OCI-LY1 (cell line): ENCODE results near the gene CPAMD8.

ENCODE experiments used
- H2AFZ ChIP-seq: fragments of 200-600 bp; sonication (generic), shearing (Covaris generic); 2 replicates; pipeline ENCODE4 v1.6.0; 2014; ENCODE audit warnings: antibody characterized with exemption, mild to moderate bottlenecking, low read length
- H3F3A ChIP-seq: fragments of 200-600 bp; sonication (generic), shearing (Covaris generic); 2 replicates; pipeline ENCODE4 v1.6.0; 2014; ENCODE audit warnings: mild to moderate bottlenecking, antibody characterized with exemption, low read length, moderate library complexity; ENCODE audit not compliant: insufficient read depth
- H3K27ac ChIP-seq: fragments of 200-600 bp; sonication (generic); 2 replicates; pipeline ENCODE4 v1.5.1; 2014; ENCODE audit warnings: low read length, mixed run types, mild to moderate bottlenecking, low read depth; ENCODE audit not compliant: poor library complexity, severe bottlenecking
- H3K27me3 ChIP-seq: fragments of 200-600 bp; sonication (generic); 2 replicates; pipeline ENCODE4 v1.6.0; 2014; ENCODE audit warnings: antibody characterized with exemption, mild to moderate bottlenecking, low read length, moderate library complexity; ENCODE audit not compliant: insufficient read depth
- H3K36me3 ChIP-seq: fragments of 200-600 bp; sonication (generic); 2 replicates; pipeline ENCODE4 v1.6.1; 2014; ENCODE audit warnings: mild to moderate bottlenecking, antibody characterized with exemption, low read length, moderate library complexity, mixed read lengths; ENCODE audit not compliant: insufficient read depth
- H3K4me1 ChIP-seq: fragments of 200-600 bp; sonication (generic); 2 replicates; pipeline ENCODE4 v1.5.1; 2014; ENCODE audit warnings: mild to moderate bottlenecking, low read length, moderate library complexity; ENCODE audit not compliant: insufficient read depth, severe bottlenecking
- H3K4me2 ChIP-seq: fragments of 200-600 bp; sonication (generic), shearing (Covaris generic); 2 replicates; pipeline ENCODE4 v1.6.1; 2014; ENCODE audit warnings: low read length
- H3K4me3 ChIP-seq: fragments of 200-600 bp; sonication (generic); 2 replicates; pipeline ENCODE4 v1.5.1; 2014; ENCODE audit warnings: low read length, low read depth, mild to moderate bottlenecking, mixed read lengths; ENCODE audit not compliant: poor library complexity, severe bottlenecking
- H3K79me2 ChIP-seq: fragments of 200-600 bp; shearing (Covaris generic); 2 replicates; pipeline ENCODE4 v1.6.1; 2016; ENCODE audit warnings: mixed run types, low read length, mixed read lengths; ENCODE audit not compliant: insufficient read depth
- H3K9ac ChIP-seq: fragments of 200-600 bp; sonication (generic), shearing (Covaris generic); 2 replicates; pipeline ENCODE4 v1.6.1; 2014; ENCODE audit warnings: mild to moderate bottlenecking, low read length, mixed read lengths
- H3K9me2 ChIP-seq: fragments of 200-600 bp; sonication (generic), shearing (Covaris generic); 2 replicates; pipeline ENCODE4 v1.6.1; 2014; ENCODE audit warnings: low read depth, mild to moderate bottlenecking, low read length, mixed read lengths
- H3K9me3 ChIP-seq: fragments of 200-600 bp; shearing (Covaris generic); 2 replicates; pipeline ENCODE4 v1.6.1; 2014; ENCODE audit warnings: low read length, mixed read lengths
- H4K20me1 ChIP-seq: fragments of 200-600 bp; sonication (generic), shearing (Covaris generic); 2 replicates; pipeline ENCODE4 v1.6.0; 2016; ENCODE audit warnings: mild to moderate bottlenecking, low read length; ENCODE audit not compliant: insufficient read depth
- CTCF ChIP-seq: fragments of 200-600 bp; sonication (generic), shearing (Covaris generic); IDR thresholded peaks from 2 replicates; pipeline ENCODE4 v1.5.1; 2017; ENCODE audit warnings: mild to moderate bottlenecking, antibody characterized with exemption, low read length, moderate library complexity, mixed read lengths
- EZH2 ChIP-seq: fragments of 200-600 bp; sonication (generic), shearing (Covaris generic); IDR thresholded peaks from 2 replicates; pipeline ENCODE4 v1.8.0; 2017; ENCODE audit warnings: borderline replicate concordance, mixed run types, mild to moderate bottlenecking, antibody characterized with exemption, low read length, moderate library complexity, mixed read lengths

CPAMD8 gene

DNA sequence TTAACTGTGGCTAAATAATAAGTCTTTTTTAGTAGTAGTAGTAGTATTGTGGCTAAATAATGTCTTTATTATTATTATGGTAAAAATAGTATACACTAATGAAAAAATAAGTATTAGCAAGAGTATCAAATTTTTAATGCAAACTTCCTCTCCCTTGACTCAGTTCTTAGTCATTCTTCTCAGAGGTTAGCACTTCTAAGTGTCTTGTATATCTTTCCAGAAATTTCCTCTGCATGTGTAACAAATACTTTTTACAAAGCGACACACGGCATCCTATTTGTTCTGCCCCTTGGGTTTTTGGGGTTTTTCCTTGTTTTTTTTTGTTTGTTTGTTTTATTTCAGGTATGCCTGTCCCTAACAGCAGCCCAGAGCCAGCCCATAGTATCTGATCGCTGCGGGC is 176.5 kb downstream of the CPAMD8 start:
- Histone ChIP-seq H3K4me3 (no peak overlapping the region), H3K27ac (no peak overlapping the region), H3K4me1 (no peaks in the 10 kb centered on the region), H3K27me3 (no peaks in the 10 kb centered on the region), H4K20me1 (no peaks in the 10 kb centered on the region), H3K9ac (no peak overlapping the region), H3K36me3 (peaks cover 93% of the 10 kb centered on the region), H2AFZ (no peak overlapping the region), H3K9me2 (no peaks in the 10 kb centered on the region), H3K4me2 (no peak overlapping the region), H3K9me3 (no peaks in the 10 kb centered on the region), H3F3A (no peaks in the 10 kb centered on the region), H3K79me2 (no peaks in the 10 kb centered on the region)
- TF ChIP-seq CTCF (no peak), EZH2 (no peak)

GRCh38 chr19:16849168-16849567 is 177.4 kb downstream of the CPAMD8 start:
- H2AFZ ChIP-seq = no peak overlapping the region

GRCh38 chr19:16847430-16847829 is 179.2 kb downstream of the CPAMD8 start:
- H3K9me2 ChIP-seq = no peaks in the 10 kb centered on the region
- no peaks in the 10 kb centered on the region for H3K9me3 ChIP-seq
- H3K4me1 ChIP-seq = no peaks in the 10 kb centered on the region
- TF ChIP-seq EZH2 (no peak), CTCF (no peak)
- no peak overlapping the region for H3K4me2 ChIP-seq
- no peaks in the 10 kb centered on the region for H3F3A ChIP-seq
- no peak overlapping the region for H3K27ac ChIP-seq
- no peaks in the 10 kb centered on the region for H3K27me3 ChIP-seq
- no peak overlapping the region for H3K9ac ChIP-seq
- H3K36me3 ChIP-seq = peaks cover 94% of the 10 kb centered on the region
- no peaks in the 10 kb centered on the region for H4K20me1 ChIP-seq
- H3K79me2 ChIP-seq = no peaks in the 10 kb centered on the region
- no peak overlapping the region for H2AFZ ChIP-seq
- H3K4me3 ChIP-seq = no peak overlapping the region

More at GRCh38 chr19:16849168-16849567, 177.4 kb downstream of the CPAMD8 start:
- no peak overlapping the region for H3K4me2 ChIP-seq
- no peaks in the 10 kb centered on the region for H3K9me3 ChIP-seq
- no peak overlapping the region for H3K4me3 ChIP-seq
- peaks cover 94% of the 10 kb centered on the region for H3K36me3 ChIP-seq
- H3K9ac ChIP-seq = no peak overlapping the region
- H3K27ac ChIP-seq = no peak overlapping the region
- no peaks in the 10 kb centered on the region for H3K27me3 ChIP-seq
- H3K9me2 ChIP-seq = no peaks in the 10 kb centered on the region
- TF ChIP-seq CTCF (no peak), EZH2 (no peak)
- no peaks in the 10 kb centered on the region for H4K20me1 ChIP-seq
- no peaks in the 10 kb centered on the region for H3F3A ChIP-seq
- no peaks in the 10 kb centered on the region for H3K79me2 ChIP-seq
- no peaks in the 10 kb centered on the region for H3K4me1 ChIP-seq
